Stimulated activated CD8-positive, alpha-beta memory T cell treated with anti-CD3 and anti-CD28 coated beads, Interleukin-2, amount 100 ng/mL, for 48 hours (primary cell): Measurements from ENCODE around the gene IQSEC1.

Source experiments
- DNase-seq, 2 donors: peaks; one replicate each; pipeline ENCODE4 v3.0.0-alpha.2; 2020; ENCODE audit warnings: low read depth in 2 of 2

The IQSEC1 gene

DNA sequence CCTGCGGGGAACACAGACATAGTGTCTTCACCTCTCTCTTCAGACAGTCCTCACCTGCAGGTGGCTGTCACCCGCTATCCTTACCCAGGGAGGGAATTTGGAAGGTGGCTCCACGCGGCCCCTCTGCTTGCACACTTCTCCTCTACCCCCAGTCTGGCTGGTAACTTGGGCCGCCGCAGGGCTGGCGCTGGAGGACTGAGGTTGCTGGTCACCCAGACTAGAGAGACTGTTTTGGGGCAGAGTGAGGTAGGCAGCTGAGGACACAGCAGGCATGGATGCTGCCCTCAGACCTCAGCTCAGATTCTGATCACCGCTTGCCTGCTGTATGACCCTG lies 12.6 kb upstream of the IQSEC1 start:
- DNase-seq: no peak

DNA sequence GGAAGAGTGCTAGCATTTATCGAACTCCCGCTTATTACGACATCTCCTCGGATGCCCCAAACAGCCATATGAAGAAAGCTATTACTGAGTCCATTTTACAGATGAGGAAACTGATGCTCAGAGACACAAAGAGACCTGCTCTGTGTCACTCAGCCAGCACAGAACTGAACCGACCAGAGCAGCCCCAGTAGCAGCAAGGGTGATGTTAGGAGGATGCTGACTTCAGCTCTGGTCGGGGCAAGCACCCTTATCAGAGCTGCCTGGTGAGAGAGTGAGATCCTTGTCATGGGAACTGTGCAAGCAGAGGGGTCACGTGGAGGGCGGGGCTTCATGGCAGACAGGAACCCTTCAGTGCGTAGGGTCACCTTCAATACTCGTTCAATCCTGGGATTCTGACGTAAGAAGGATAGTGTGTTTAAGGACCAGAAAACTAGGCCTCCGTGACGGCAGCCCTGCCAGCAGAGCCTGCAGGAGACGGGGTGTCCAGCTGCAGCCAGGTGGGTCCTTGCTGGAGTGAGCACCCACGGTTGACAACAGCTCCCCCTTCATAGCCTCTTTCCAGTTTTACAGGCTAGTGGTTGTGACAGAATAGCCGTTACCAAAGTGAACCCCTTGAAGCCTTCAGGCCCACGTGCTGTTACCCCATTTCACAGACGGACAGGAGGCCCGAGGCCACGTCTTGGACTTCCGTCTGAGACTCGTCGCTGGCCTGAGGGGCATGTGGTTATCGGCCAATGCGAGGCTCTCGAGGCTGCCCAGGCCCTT lies 12.0 kb upstream of the IQSEC1 start:
- no peak for DNase-seq

DNA sequence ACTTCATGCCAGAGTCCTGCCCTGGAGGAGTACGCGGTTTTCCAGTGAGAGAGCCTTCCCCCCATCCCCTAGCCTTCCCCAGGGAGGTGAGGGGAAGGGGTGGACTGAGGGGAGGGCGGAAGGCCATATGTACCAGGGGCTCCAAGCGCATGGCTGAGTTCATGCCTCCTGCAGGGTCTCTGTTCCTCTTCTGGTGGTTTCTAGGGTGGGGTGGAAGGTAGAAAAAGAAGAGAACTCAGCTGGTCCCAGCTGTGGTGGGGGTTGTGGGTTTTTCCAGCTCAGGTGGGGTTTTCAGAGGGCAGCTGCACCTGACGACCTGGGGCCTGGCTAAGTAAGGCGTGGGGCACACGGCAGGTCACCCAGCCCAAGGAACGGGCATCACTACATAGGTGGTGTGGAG lies 10.7 kb upstream of the IQSEC1 start:
- no peak for DNase-seq

DNA sequence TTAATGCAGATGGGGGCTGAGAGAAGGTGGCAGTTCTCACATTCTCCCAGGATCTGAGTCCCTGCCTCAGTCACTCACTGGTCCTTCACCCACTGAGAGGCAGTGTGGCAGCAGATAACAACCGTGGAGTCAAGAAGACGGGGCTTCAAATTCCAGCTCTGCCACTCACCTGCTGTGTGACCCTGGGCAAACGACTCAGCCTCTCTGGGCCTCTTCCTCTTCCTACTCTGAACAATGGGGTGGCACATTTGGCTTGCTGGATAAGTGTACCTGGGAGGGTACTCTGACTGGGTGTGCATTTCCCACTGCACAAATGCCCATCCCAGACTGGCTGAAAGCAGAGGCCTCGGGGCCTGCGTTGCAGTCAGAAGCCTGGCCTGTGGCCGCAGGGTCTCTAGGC lies 10.0 kb upstream of the IQSEC1 start:
- no peak for DNase-seq

DNA sequence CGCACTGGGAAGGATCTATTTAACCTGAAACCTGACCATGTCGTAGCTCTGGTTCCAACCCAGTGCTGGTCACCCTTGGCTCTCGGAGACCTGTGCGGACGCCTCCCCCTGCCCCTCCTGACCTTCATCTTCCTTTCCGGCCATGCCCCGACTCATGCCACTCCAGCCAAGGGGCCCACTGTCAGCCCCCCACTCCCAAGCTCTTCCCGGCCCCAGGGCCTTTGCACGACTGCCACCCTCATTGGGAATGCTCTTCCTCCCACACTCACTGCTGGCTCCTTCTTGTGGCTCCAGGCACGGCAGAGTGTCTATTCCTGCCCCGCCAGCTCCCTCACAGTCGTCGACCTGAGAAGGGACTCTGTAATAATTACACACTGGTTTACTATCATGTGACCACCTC lies 9.4 kb upstream of the IQSEC1 start:
- DNase-seq: no peak

DNA sequence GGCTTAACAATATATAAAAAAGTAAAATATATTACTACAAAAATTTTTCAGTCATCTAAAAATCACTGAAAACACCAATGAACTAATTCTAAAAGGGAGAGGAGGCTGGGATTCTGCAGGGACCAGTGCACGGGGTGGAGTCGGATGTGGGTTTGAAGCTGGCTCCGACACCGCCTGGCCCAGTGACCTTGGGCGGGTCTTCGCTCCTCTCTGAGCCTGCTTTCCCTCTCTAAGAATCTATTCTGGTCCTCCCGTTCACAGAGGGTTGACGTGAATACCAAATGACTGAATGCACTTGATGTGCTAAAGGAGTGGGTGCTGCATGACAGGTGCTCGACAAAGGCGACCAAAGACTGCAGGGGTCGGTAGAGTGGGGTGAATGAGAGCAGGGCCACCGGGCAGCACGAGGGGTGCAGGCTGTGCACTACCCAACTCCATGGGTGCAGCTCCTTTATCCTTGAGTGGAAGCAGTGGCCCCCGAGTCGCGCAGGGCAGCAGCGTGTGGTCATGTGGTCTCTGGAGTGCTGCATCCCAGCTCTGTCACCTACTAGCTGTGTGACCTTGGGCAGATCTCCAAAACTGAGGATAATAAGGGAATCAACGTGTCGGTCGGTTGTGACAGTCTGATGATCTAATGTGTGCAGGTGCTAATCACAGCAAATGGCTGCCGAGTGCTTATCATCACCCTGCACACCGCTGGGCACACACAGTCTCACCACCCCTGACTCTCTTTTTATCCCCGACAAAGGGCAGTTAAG lies 8.6 kb upstream of the IQSEC1 start:
- DNase-seq: no peak

DNA sequence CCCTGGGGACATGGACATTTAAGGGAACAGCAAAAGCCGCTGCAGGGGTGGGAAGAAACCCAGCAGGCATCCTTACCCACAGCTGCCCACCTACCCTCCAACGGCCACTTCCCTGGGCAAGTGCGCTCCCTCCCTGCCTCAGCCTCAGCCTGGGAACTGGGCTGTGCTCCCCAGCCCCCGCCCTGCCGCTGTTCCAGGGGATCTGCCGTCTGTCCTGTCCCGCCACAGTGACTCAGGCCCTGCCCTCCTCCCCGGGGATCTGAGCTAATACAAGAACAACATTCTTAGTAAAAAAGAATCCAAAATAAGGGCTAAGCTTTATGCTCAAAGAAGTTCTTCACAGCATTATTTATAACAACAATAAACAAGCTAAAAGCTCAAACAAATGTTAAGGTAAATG lies 7.4 kb upstream of the IQSEC1 start:
- DNase-seq: no peak

DNA sequence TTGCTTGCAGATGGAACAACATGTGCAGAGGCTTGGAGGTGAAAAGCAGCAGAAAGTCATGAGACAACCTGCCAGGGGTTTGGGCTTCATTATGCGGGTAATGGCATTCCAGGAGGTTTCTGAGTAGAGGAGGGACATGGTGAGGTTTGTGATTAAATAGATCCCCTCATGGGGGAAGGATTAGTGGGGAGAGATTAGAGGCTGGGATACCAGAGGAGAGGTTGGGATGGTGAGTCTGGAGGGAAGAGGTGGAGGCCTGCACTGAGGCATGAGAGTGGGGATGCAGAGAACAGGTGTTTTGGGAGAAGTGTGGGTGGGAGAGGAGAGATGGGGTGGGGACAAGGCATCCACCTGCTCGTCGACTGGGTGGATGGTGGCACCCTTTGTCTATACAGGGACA lies 6.8 kb upstream of the IQSEC1 start:
- no peak for DNase-seq

DNA sequence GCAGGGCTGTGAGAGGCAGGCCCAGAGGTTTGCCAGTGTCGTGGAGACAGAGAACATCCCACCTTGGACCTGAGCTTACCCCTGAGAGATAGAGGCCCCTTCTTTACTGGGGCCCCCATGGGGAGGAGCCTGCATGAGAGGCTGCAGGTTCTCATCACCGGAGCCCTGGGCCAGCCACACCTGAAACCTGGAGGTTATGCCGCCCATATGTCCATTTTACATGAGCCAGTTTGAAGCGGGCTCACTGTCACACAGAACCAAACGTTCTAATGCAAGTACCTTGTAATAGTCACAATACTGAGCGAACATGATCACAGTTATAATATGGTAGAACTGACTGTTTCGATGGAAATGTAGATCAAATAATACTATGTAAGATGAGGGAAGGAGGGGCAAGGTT lies 6.3 kb upstream of the IQSEC1 start:
- no peak for DNase-seq

DNA sequence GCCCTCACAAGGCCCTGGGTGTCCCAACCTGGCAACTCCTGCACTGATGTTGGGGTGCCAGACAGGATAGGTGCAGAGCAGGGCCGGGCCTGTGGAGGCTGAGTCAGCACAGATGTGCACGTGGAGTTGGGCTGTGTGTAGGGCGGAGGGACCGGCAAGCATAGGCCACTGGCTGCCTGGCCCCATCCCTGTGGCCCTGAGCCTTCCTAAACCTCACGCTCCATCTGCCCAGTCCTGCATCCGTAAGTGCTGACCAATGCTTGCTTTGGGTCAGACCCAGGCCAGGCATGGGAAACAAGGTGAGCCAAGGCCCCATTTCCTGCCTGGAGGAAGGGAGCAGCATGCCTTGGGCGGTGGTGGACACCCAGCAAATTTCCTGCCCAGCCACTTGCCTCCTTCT lies 5.8 kb upstream of the IQSEC1 start:
- no peak for DNase-seq

DNA sequence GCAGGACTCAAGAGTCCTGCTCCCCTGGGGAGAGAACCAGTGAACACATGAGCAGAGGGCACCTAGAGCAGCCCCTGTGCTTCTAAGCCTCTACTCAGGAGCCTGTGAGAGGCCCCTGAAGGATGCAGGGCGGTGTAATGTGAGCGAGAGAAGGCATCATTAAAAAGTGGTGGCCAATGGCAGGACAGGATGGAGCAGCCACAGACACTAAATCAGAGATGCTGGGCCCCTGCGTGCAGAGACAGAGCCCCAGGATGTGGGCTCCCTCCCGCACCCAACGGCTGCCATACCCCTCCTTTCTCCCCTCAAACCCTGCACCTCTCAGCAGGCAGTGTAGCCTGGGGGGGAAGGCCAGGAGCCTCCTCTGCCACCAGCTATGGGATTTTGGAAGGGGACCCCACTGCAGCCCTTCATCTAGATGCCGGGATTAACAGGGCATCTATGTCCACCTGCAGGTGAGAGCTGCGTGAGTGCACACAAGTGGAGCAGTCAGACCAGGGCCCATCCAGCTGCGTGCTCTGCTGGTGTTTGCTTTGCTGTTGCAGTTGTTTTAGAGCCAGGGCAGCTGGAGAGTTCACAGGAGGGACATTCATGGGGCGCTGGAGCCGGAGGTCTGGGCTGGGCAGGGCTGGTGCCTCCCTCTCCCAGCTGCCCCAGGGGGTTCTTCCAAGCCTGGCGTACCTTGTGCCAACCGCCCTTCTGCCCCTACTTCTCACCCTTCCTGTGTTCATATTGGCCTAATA lies 5.1 kb upstream of the IQSEC1 start:
- no peak for DNase-seq

DNA sequence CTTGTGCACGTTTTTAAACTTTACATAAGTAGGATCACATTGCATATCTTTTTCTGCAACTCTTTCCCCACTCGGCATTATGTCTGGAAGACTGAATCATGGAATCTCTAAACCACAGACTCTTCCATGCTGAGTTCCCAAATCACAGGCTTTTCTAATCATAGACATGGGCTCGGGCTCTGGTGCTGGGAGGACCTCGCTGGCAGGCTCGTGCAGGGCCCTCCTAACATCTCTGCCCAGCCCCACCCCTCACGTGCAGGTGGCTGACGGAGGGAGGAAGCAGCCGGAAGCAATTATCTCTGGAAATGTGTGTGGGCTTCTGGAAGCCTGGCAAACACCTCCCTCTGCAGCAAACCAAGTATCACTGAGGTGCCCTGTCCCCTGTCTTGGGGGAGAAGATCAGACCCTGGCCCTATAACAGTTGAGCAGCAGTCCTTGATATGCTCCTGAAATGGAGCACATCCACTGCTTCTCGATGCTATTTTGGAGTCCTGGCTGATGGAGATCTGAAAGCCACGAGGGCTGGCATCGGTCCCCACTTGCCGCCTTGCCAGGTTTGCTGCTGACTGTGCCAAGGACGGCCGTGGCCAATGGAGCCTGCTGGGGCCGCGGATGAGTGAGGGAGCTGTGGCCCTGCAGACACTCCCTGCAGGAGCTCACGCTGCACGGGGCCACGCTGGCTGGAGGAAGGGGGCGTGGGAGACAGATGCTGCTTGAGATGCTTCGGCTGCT lies 4.4 kb upstream of the IQSEC1 start:
- no peak for DNase-seq

DNA sequence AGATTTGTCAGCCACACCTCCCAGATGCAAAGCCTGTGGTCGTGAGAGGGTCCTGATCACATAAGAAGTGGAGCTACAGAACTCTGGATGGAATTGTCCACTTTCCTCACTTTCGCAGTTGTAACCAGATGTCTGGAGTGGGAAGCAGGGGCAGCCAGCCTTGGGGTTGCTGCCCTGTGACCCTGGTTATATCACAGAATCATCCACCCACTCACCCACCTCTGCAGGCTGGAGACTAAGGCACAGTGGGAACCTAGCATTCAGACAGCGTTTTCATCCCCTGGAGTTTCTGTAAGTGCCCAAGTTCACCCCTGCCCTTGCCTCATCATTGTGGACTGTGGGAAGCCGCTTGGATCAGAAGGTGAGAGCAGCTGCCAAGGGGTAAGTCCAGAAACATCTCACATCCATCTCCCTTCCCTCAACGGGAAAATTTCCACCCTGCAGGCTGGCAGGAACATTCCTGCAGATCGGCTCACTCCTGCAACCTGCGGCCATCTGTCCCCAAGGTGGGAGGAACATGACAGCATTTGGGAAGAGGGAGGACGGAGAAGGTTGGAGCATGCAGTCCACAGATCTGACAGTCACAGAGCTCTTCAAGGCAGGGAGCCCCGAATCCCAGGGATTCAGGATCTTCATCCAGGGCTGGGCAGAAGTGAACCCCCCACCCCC lies 2.9 kb upstream of the IQSEC1 start:
- DNase-seq: no peak

DNA sequence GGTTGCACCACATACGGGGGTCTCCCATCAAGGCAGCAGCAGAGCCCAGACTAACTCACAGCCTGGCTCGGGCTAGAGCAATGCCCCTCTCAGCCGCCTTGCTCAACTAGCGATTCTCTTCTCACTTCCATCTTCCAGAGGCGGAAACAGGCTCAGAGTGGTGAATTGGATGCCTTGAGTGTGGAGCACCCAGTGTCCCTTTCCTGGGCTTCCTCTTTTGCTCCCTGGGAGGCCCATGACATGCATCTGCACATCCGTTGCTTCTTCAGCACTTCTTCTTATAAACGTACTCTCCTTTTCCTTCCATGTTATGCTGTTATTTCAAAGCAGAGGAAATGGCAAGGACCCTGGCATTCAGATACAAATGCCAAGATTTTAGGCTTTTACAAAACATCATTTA lies 2.1 kb upstream of the IQSEC1 start:
- no peak for DNase-seq

DNA sequence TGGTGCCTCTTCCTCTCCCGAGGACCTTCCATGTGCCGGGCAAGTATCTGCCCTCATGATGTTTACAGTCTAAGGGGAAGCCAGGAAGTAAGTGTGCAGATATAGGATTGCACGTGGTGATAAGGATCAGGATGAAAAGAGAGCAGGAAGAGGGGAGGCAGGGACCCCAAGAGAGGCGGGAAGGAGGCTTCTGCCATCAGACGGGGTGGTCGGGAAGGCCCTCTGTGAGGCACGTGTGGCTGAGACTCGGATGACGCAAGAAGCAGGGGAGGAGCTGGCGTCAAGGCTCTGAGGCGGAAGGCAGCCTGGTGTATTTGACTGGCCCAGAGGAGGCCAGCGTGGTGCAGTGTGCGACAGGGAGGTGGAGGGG lies 762 bp upstream of the IQSEC1 start:
- DNase-seq: no peak

DNA sequence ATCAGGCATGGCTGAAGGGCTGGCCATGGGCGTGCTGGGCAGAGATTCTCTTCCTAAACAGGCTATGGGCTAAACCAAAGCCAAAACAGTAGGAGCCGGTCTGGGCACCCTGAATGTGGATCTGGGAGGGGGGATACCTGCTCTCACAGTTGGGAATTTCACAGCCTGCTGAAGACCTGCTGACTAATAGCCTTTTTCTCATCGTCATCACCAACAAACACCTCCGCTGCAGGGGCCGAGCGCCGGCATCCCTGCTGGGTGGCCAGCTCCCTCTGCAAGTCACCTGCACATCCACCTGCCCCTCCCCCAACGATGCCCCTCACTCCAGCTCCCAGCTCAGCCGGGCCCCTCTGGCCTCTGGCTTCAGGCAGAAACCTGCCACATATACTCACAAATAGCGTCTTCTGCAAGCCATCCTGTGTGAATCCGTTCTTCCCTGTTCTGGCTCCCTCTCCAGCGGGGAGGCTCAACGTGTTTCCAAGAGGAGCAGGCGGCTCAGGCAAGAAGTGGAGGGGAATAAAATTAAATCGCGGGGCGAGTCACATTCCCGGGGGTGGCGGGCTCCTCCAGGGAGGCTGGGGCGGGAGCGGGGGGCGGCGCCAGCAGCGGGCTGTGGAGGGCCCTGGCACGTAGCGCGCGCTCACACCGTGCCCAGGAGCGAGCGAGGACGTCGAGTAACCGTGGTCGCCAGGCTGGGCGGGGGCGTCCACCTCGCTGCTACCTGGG lies 466 bp downstream of the IQSEC1 start:
- no peak for DNase-seq

DNA sequence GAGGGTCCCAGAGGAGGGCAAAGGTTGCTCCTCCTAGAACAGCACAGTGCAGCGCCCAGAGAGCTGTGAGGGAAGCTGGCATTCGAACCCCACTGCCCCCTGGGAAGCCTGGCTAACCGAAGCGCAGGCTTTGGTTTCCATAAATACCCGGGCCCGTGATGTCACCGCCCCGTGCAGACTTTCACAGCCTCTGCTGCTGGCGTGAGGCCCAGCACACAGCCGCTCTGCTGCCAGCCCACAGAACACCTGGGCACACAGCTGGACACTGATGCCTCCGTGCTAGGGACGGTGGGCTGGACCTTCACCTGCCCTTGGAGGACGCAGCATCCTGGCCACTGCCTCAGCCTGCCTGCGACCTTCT lies 1.0 kb downstream of the IQSEC1 start:
- DNase-seq: no peak

DNA sequence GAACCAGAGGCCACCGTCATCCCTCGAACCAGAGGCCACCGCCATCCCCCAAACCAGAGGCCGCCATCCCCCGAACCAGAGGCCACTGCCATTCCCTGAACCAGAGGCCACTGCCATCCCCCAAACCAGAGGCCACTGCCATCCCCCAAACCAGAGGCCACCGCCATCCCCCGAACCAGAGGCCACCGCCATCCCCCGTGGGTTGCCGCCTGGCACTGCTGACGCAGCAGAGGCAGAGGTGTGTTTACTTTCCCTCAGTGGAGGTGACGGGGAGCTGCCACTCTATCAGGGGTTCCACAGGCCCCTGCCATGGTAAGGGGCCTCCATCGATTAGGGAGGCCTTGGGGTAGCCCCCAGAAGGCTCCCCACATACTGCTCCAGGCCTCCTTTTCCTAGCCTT lies 1.5 kb downstream of the IQSEC1 start:
- no peak for DNase-seq

DNA sequence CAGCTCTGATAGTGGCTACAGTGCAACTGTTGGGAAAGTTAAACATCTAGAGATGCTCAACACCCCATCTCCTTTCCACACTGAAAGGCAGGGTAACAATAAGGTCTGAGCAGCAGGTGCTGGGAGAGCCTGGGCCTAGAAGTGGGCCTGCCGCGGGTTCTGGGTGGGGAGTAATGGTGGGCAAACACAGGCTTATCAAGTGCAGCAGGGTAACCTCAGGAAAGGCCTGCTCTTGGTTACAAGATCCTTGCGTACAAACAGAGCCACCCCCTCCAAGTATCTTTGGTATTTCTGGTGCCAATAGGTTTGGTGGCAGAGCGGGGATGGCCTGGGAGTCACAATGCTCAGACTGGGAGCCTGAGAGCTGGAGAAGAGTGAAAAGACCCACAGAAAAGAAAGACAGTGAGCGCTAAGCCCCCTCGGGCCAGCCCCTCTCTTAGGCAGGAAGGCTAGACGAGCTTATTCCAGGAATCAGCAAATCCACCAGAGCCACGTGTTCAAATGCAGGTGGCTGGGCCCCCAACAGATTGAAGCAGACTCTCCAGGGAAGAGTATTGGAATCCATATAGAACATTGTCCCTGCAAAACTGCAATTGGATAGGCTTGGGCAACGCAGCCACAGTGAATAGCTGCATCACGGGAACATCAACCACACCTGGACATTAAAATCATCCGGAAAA lies 2.7 kb downstream of the IQSEC1 start:
- DNase-seq: no peak

DNA sequence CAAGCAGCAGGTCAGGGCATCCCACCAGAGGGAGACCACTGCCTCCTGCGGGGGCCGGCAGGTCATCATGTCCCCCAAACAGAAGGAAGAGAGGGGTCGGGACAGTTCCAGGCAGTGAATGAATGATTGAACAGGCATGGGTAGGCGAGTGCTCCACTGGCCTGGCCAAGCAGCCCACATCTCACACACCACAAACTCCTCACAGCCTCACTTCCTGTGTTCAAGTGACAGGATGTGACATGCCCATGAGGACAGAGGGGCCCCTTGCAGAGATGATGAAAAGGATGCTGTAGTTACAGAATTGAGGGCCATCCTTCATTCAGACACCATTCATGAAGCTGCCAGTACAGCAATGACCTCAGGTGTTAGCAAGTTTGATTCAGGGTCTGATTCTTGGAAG lies 3.7 kb downstream of the IQSEC1 start:
- DNase-seq: peak; percentile 18 to 36
